ENCODE measurements around the gene MVK.

Gene MVK

GRCh38 chr12:109609342-109609741, 35.7 kb downstream of the MVK start:
- no peak for DNase-seq (ENCODE audit: low read depth)

GRCh38 chr12:109610523-109610922, 36.9 kb downstream of the MVK start:
- no peak for DNase-seq (ENCODE audit: low read depth)

DNA sequence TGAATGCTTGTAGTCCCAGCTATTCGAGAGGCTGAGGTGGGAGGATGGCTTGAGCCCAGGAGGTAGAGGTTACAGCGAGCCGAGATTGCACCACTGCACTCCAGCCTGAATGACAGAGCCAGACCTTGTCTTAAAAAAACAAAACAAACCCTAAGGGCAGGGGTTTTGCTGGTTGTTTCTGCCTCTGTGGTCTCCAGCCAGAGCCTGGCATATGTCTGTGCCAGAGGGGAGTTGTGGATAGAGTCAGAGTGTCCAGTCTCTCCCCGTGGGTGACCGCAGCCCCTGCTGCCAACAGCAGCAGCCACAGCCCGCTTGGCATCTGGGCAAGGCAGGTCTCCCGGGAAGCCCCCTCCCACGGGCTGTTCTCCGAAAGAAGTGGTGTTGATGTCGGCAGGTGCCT, 37.6 kb downstream of the MVK start:
- no peak for DNase-seq (ENCODE audit: low read depth)

DNA sequence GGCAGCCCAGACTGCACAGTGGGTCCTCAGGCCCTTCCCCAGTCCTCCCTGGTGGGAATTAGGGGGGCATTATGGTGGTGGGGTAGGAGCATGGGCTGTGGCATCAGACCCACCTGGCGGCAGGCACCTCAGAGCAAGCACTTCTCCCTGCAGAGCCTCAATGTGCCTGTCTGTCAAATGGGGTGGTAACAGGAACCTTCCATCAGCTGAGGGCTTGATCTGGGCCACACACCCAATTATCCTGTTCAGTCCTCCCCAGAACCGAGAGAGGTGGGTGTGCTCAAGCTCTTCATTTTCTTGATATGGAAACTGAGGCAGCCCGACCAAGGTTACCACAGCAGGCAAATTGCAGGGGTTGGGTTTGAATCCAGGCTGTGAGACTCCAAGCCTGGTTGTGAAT, 38.4 kb downstream of the MVK start:
- DNase-seq (ENCODE audit: low read depth): no peak

GRCh38 chr12:109612975-109613502, 39.4 kb downstream of the MVK start:
- DNase-seq (ENCODE audit: low read depth): no peak

DNA sequence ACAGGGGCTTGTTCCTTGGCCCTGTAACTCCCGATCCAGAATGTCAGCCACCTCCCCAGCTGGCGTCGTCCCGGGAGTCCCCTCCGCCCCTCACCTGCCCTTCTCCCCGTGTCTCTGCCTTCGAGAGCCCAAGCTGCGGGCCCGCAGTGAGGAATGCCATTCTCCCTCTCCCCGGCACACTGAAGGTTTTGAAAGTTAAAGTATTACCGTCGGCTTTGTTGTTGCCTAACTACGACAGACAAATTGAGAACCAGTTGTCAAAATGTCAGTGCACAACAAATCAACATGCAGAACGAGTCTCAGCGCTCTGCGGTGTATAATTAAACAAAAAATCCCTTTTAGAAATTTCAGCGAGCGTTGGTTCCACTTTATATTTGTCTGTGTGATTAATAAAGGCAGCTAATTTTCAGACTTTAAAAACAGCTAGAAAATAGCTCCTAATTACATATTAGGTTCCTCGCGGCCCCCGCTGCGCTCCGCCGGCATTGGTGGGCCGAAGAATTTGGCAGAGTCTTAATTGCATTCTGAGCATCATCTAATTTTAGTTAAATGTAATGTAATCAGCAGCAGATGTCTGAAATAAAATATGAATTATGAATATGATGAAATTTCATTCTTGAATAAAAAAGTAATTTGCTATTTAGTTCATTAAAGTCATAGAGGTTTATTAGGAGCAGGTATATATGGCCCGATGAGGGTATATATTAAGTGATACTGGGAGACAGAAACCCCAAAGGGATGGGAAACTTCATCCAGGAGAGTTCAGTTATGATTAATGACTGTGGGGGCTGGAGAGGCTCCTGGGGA, 40.3 kb downstream of the MVK start:
- no peak for DNase-seq (ENCODE audit: low read depth)

DNA sequence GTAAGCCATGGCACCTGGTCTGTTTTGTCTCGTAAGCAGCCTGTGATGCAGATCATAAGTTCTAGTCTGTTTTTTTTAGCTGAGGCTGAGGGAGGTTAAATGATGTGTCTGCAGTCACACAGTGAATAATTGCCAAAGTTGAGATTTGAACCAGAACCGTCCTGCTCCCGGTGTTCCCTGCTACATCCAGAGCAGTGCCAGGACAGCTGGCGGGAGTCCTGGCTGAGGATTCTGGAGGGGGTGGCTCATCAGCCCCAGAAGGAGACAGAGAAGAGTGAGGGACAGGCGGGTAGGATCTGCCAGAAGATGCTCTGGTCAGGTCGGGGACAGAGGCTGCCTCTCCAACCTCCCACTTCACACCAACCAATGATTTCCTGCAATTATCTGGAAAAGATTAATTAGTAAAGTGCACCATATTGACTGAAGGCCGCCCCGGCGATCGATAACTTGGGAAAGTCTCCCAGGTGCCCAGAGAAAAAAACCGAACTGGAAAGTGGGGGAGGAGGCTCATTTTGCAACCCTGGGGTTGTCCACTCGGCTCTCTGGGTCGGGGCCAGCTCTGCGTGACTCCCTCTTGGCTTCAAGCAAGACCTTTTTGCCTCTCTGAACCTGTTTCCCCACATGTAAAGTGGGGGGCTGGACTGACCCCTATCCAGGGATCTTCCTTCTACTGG, 42.1 kb downstream of the MVK start:
- DNase-seq (ENCODE audit: low read depth): no peak

- DNase-seq (ENCODE audit: low read depth): no peak
These were observed 43.9 kb downstream of the MVK start for GRCh38 chr12:109617491-109617890.

DNA sequence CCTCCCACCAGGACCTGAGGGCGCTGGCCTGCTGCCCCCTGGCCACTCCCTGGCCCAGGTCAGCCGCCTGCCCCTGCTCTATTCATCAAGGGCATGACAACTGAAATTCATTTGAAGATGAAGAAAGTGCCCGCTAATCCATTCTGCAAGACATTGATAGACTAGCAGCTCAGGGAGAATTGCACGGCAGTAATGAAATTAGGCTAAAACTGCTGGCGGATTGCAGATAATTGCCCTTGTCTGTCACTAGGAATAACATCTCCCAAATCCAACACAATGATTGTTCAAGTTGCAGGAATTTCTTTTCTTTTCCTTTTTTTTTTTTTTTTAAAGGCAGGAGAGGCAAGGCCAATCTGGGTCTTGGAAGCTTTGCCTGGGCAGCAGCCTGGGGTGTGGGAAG, 44.5 kb downstream of the MVK start:
- no peak for DNase-seq (ENCODE audit: low read depth)

- no peak for DNase-seq (ENCODE audit: low read depth)
These were observed 45.5 kb downstream of the MVK start for GRCh38 chr12:109619002-109619604.

DNA sequence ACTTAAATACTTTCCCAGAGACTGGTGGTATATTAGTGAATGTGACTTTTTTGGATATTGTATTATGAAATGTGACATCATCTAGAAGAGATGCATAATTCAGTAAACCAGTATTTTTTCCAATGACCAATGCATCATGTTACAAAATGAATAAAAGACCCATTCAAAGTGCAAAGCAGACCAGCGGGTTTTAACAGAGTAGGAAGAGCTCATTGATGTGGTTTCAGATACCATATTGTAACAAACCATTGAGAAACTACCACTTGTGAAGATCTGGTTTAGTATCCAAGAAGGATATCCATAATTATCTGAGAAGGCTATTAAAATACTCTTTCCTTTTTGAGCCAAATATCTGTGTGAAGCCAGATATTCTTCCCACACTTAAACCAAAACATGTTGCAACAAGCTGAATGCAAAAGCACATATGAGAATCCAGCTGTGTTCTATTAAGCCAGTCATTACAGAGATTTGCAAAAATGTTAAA, 47.7 kb downstream of the MVK start:
- peak; percentile 4 for DNase-seq (ENCODE audit: low read depth)

GRCh38 chr12:109621901-109622364, 48.3 kb downstream of the MVK start:
- DNase-seq (ENCODE audit: low read depth): no peak

- no peak for DNase-seq (ENCODE audit: low read depth)
These were observed 50.9 kb downstream of the MVK start for GRCh38 chr12:109624467-109624866.

DNA sequence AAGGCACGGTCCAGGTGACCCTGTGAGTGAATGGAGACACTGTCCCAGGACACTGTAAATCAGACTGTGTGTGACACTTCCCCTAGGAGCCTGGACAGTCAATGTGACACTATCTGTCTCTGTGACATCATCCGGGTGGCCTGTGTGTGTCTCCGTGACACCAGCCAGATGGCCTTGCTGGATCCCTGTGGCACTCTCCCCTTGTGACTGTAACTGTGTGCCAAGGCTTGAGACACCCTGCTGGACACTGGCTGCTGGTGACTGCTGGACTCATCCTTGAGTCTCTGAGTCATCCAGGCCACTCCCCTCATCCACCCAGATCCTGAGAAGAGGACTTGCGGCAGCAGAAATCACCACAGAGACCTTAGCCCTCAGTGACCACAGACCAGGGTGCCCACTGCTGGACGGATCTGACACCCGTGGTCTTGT, 51.6 kb downstream of the MVK start:
- peak; percentile 6 for DNase-seq (ENCODE audit: low read depth)

DNA sequence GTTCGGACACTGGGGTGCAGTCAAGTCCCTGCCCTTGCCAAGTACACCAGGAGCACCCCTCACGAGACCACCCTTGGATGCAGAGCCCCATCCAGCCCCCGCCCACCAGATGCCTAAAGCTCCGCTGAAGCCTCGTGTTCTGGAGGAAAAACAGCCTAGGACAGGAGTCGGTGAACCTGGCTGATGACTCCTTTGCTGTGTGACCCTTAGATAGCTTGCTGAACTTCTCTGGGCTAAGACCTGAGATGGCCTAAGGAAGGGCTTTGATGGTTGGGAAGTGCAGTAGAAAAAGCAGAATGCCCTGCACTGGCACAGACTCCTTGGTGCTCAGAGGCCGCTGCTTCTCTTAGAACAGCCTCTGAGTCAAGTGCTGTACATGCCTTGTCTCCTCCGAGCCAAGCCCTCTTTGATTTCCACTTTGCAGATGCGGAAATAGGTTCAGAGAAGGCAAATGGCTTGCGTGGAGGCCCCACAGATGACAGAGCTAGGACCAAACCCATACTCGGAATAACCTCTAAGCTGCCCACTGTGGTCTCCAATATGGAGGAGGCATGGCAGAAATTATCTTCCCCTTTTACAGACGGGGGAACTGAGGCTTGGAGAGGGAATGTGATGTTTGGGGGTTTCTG, 52.3 kb downstream of the MVK start:
- no peak for DNase-seq (ENCODE audit: low read depth)

DNA sequence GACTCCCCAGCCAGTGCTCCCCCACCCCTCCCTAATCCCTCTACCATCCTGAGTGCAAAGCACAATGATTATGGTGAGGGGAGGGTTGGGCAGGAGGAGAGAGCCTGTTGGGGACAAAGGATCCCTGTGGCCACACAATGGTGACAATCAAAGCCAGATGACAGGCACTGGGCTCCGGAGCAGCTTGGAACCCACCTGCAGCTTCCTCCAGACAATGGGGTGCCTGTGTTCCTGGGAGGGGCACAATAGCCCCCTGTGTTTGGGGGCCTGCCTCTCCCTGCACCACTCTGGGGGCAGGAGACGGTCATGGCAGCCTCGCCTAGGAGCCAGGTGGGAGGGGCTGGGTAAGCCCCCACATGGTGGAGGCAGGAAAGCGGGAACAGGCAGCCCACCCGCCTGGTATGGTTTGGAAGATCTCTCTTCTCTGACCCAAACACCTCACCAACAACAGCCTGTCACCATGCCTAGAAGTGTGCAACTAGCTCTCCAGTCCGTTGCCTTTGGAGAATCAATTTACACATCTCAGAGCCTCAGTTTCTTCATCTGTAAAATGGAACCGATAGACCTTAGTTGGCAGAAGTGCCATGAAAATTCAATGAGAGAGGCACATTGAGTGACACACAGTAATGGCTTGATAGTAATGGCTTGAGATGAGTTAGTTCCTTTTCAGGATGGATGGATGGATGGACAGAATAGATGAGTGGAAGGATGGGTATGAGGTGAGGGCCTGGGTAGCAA, 53.0 kb downstream of the MVK start:
- DNase-seq (ENCODE audit: low read depth): no peak

DNA sequence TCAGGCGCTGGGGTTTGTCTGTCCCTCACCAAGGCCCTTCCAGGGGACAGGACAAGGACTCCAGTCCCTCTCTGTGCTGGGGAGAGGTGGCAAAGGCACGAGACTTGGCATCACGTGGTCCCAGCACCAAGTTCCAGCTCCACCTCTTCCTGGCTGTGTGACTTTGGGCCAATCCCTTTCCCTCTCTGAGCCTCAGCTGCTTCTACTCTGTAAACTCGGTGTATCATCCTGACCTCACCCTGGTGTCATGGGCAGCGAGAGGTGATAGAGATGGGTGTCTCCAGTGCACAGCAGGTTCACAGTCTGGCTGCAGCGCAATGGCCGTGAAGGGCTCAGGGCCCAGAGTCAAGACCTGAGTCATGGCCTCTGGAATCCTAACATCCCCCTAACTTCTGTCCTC, 54.0 kb downstream of the MVK start:
- DNase-seq (ENCODE audit: low read depth): no peak

GRCh38 chr12:109630107-109630506, 56.5 kb downstream of the MVK start:
- no peak for DNase-seq (ENCODE audit: low read depth)

- no peak for DNase-seq (ENCODE audit: low read depth)
These were observed 57.2 kb downstream of the MVK start for GRCh38 chr12:109630815-109631214.

DNA sequence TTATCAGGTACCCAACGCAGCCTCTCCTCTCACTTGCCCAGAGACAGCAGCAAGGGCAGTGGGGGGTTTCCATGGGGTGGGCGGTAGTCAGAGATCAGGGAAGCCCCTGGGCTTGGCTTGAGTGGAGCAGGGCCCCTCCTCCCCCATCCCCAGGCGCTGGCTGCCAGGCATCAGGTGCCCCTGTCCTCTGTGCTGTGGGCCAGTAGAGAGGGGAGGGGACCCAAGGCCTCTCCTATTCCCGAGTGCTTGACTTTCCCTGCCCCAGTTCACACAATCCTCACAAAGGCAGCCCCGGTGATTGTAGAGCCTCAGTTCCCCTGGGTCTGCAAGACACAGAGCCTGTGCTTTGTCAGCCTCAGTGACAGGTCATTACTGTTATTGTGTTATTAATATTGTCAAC, 57.7 kb downstream of the MVK start:
- no peak for DNase-seq (ENCODE audit: low read depth)

DNA sequence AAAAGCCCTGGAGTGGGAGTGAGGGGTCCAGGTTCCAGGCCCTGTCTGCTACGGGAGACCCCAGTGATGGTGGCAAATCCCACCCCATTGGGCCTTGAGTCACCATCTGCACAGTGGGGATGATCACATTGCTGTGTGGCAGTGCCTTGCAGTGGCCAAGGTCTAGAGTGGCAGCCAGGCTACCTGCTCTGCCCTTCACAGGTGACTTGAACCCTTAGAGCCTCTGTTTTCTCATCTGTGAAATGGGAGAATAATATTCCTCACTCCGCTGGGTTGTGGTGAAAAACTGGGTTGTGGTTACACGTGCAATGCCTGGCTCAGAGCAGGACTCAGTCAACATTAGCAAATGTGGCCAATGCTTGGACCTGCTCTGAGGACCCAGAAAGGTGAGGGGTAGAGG, 58.2 kb downstream of the MVK start:
- DNase-seq (ENCODE audit: low read depth): no peak

DNA sequence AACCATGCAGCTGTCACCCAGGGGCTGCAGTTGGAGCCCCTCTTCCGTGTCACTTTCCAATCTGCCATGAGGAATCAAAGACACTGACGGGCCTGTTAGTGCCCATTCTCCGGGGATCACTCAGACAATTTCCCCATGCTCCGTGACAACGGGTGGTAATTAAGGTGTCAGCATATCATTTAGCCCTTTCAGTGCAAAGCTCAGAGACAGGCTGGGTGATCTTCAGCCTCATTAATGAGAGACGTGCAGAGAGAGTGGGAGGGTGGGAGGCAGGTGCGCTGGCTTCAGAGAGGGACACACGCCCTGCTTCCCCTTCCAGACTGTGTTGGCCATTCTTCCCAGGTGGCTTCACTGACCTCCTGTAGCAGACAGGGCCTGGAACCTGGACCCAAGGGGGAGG, 58.7 kb downstream of the MVK start:
- DNase-seq (ENCODE audit: low read depth): no peak

All from non-pigmented ciliary epithelial cell (primary cell).